ENCODE data around the gene EXD3. TPM values are rescaled to one million over a fixed set of nuclear protein-coding genes. Genes with fewer than 3 reads are reported as not detected.

The EXD3 gene
- total and polyA plus RNA-seq, 9 of the 15 experiments (the other 6 are each of a cell fraction or from before 2014, with no cell fraction given) = 0.29 to 12.5 (median 3.9) TPM

- TF ChIP-seq ZNF395 (CRISPR knock-in tag; IDR thresholded peaks at IDR 0.05) (no peak; the same call in none of the 2 replicates), CXXC5 (CRISPR knock-in tag; IDR thresholded peaks at IDR 0.05) (0 out of 2 replicates have a peak, but pooled peaks have one; percentile 1), XRCC5 (IDR thresholded peaks at IDR 0.05; ENCODE audit: low read depth, low read length) (peak; percentile 82), SMARCA4 (IDR thresholded peaks at IDR 0.05) (peak; percentile 30; the same call in 1 of the 2 replicates), EP300 (IDR thresholded peaks at IDR 0.05; ENCODE audit: low read length) (no peak), RAD51 (IDR thresholded peaks at IDR 0.05; ENCODE audit: borderline replicate concordance, low read depth) (peak; percentile 63; the same call in 1 of the 2 replicates), BMI1 (IDR thresholded peaks at IDR 0.05; ENCODE audit: low read length) (no peak), MEF2A (IDR thresholded peaks at IDR 0.05; ENCODE audit: control insufficient read depth, low read depth, low read length) (peak; percentile 70), ZNF696 (CRISPR knock-in tag; conservative IDR thresholded peaks at IDR 0.05) (no peak), TBL1XR1 (IDR thresholded peaks at IDR 0.05; ENCODE audit: low read length in 2 of 2) (peak in 1 of 2 experiments; percentile 47; a peak in 2 of 4 replicates), MYNN (IDR thresholded peaks at IDR 0.05) (no peak), MYNN (CRISPR knock-in tag; IDR thresholded peaks at IDR 0.05) (no peak), NFXL1 (CRISPR knock-in tag; IDR thresholded peaks at IDR 0.05) (no peak), ETV6 (IDR thresholded peaks at IDR 0.05; ENCODE audit: borderline replicate concordance in 1 of 2, low read depth in 2 of 2, low read length in 1 of 2) (peak; percentile 29 to 32; a peak in 1 of 4 replicates), ETV6 (CRISPR knock-in tag; IDR thresholded peaks at IDR 0.05; ENCODE audit: borderline replicate concordance) (no peak), MAX (CRISPR knock-in tag; IDR thresholded peaks at IDR 0.05) (peak; percentile 86), ARHGAP35 (IDR thresholded peaks at IDR 0.05; ENCODE audit: partially characterized antibody) (no peak), RAD21 (CRISPR knock-in tag; conservative IDR thresholded peaks at IDR 0.05 in 1 of 2, IDR thresholded peaks at IDR 0.05 in 1 of 2) (0 out of 4 replicates have a peak, but pooled peaks of 1 of the 2 experiments have one; percentile 4), ZNF668 (CRISPR knock-in tag; IDR thresholded peaks at IDR 0.05) (no peak), SRSF1 (IDR thresholded peaks at IDR 0.05; ENCODE audit: low read depth, low read length) (no peak), MYC (IDR thresholded peaks at IDR 0.05; ENCODE audit: low read depth, low read length) (peak; percentile 97), MYC (CRISPR knock-in tag; IDR thresholded peaks at IDR 0.05; ENCODE audit: borderline replicate concordance, low read depth) (peak; percentile 76; the same call in 1 of the 2 replicates)
These were observed 146.3 kb downstream of the EXD3 start (continued) for GRCh38 chr9:137276473-137277328.
